GM18502 (cell line): ENCODE measurements around the gene TUBB6.

Experiments used
- ATAC-seq: cut with Tn5 transposase; IDR thresholded peaks from one replicate; pipeline ENCODE4 v1.9.1; 2021; ENCODE audit warnings: mild to moderate bottlenecking; ENCODE audit not compliant: unreplicated experiment, poor library complexity

The TUBB6 gene

DNA sequence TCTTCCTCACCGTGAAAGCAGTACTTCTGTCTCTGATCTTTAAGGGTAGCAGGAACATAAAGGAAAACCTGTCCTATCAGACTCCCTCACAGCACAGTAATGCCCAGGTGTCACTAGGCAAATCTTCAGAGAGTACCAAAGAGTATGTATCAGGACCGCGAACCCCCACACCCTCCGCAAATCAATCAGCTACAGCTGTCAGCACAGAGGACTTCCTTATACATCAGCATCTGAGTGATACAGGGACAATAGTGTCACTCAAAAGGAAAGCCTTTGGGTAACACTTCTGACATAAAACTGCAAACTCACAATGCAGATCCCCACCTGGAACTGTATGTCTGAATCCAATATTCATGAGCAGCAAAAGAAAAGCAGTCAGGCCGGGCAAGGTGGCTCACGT, 66.4 kb downstream of the TUBB6 start:
- ATAC-seq: no peak
